ENCODE results near the gene MDC1. TPM values are rescaled to one million over a fixed set of nuclear protein-coding genes. Genes with fewer than 3 reads are reported as not detected.

The MDC1 gene
- total and polyA plus RNA-seq, 2 of the 13 experiments (the other 11 are each of a cell fraction or from before 2014, with no cell fraction given), result 8.4 to 14.0 TPM

- no peak for TF ChIP-seq ZNF446 (CRISPR knock-in tag; IDR thresholded peaks at IDR 0.05)
- no peak for TF ChIP-seq ARID3A (IDR thresholded peaks at IDR 0.05; ENCODE audit: low read depth, low read length)
- no peak for TF ChIP-seq KLF6 (CRISPR knock-in tag; IDR thresholded peaks at IDR 0.05)
These were observed 11.5 kb downstream of the MDC1 start (continued) for GRCh38 chr6:30705620-30706019.

- in situ Hi-C loops (cut with HindIII; ENCODE audit: extremely low pct_ligation_motif_present, low pct_unique_long_range_greater_than_20kb) (no loop called here), intact Hi-C loops (cut with micrococcal nuclease; ENCODE audit: unreplicated experiment) (no loop called here)
- FAIRE-seq (no peak), DNase-seq (ENCODE audit: low spot score) (no peak), ATAC-seq (no peak)
- Histone ChIP-seq H3K36me3 (replicated peaks in 1 of 2; ENCODE audit: control insufficient read depth in 1 of 2, insufficient read depth in 2 of 2, low read length in 2 of 2) (peaks cover 2 to 49% of the 10 kb centered on the region in 2 experiments), H2AFZ (ENCODE audit: low read length) (no peak overlapping the region), H3K79me2 (ENCODE audit: insufficient read depth, low read length) (no peaks in the 10 kb centered on the region), H3K4me2 (ENCODE audit: low read depth, low read length) (no peak overlapping the region), H3K27ac (ENCODE audit: extremely low read length, insufficient read depth, low read length) (no peak overlapping the region), H3K27me3 (ENCODE audit: control insufficient read depth in 1 of 2, insufficient read depth in 2 of 2, low read length in 2 of 2) (no peaks in the 10 kb centered on the region), H3K9ac (ENCODE audit: insufficient read depth, low read depth, low read length) (no peak overlapping the region), H4K20me1 (ENCODE audit: insufficient read depth, low read length) (no peaks in the 10 kb centered on the region), H3K4me3 (replicated peaks in 1 of 3; ENCODE audit: insufficient read depth in 1 of 3, low read depth in 2 of 3, low read length in 3 of 3) (no peak overlapping the region), H3K4me1 (ENCODE audit: insufficient read depth, low read length) (0 out of 2 replicates have a peak, but pooled peaks cover 6% of the 10 kb centered on the region), H3K9me3 (ENCODE audit: low read length) (no peaks in the 10 kb centered on the region)
- ChIA-PET POLR2A (interaction anchor here (1.0 to 1.8 kb wide), 3 partner anchors 9 to 13 kb away, joined by 4 to 18 read pairs (median 6); partner anchors contain the start of gene MDC1), CTCF (ENCODE audit: low intra/inter-chr PET ratio, low total read pairs) (no interaction called here)
- no TSS peak for BruUV-seq (replicated peaks)
- no peak for TF ChIP-seq ZNF253 (CRISPR knock-in tag; IDR thresholded peaks at IDR 0.05; ENCODE audit: borderline replicate concordance)
- TF ChIP-seq ZNF710 (CRISPR knock-in tag; IDR thresholded peaks at IDR 0.05; ENCODE audit: borderline replicate concordance), result no peak
- WGBS (ENCODE audit: low lambda C conversion rate), result 89% methylated on average over 4 of the region's 4 CpGs
These were observed 13.3 kb downstream of the MDC1 start for GRCh38 chr6:30703821-30704220.

All from HepG2 (cell line).